ENCODE data around the gene NHLRC4. TPM values are rescaled to one million over a fixed set of nuclear protein-coding genes. Genes with fewer than 3 reads are reported as not detected.

The NHLRC4 gene
- total RNA-seq, 2 experiments from 2014 or later = 0.60 to 0.67 TPM

DNA sequence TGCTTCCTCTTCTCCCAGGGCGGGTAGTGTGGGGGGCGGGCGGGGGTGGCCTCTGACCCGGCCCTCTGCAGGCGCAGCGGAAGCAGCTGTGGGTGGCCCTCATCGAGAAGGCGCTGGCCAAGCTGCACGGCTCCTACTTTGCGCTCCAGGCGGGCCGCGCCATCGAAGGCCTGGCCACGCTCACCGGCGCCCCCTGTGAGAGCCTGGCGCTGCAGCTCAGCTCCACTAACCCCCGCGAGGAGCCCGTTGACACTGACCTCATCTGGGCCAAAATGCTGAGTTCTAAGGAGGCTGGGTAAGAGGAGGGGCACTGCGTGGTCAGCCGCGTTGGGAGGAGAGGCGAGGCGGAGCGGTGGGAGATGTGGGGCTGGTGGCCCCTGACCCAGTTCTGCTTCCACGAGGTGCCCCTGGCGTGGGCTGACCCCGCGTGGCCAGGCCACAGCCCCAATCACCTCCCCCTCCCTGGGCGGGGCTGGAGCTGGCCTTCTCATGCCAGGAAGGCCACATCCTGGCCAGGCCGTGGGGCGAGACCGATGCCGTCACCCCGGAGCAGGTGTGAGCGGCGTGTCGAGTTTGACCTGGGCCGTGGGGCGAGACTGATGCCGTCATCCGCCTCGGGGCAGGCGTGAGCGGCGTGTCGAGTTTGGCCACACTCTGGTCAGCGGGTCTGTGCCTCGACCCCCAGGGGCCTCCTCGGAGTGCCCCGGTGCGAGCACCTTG is 17.1 kb upstream of the NHLRC4 start:
- no peak for DNase-seq
- Mint-ChIP-seq H3K9me3 (no peaks in the 10 kb centered on the region), H3K27me3 (ENCODE audit: low read depth) (no peaks in the 10 kb centered on the region), H3K4me3 (no peak overlapping the region), H3K36me3 (ENCODE audit: low read depth) (peaks cover 3% of the 10 kb centered on the region), H3K27ac (no peak overlapping the region), H3K4me1 (ENCODE audit: low read depth) (peaks cover 2% of the 10 kb centered on the region)
- intact Hi-C loops (cut with micrococcal nuclease) = no loop called here
- CTCF ChIA-PET = no interaction called here

DNA sequence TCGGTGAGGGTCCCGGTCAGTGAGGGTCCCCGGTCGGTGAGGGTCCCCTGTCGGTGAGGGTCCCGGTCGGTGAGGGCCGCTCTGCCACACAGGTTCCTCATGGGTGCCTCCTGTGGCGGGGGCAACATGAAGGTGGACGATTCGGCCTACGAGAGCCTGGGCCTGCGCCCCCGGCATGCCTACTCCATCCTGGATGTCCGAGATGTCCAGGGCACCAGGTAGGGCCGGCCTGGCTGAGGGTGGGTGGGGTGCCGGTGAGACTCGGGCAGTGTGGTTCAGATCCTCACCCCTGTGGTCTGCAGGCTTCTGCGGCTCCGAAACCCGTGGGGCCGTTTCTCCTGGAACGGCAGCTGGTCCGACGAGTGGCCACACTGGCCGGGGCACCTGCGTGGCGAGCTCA is 15.6 kb upstream of the NHLRC4 start:
- CTCF ChIA-PET = no interaction called here
- no peak for DNase-seq
- no peak overlapping the region for H3K27ac Mint-ChIP-seq
- H3K36me3 Mint-ChIP-seq (ENCODE audit: low read depth) = peaks cover 3% of the 10 kb centered on the region
- no peak overlapping the region for H3K4me3 Mint-ChIP-seq
- H3K9me3 Mint-ChIP-seq = no peaks in the 10 kb centered on the region
- intact Hi-C loops (cut with micrococcal nuclease) = no loop called here
- no peaks in the 10 kb centered on the region for H3K27me3 Mint-ChIP-seq (ENCODE audit: low read depth)
- H3K4me1 Mint-ChIP-seq (ENCODE audit: low read depth) = no peaks in the 10 kb centered on the region

DNA sequence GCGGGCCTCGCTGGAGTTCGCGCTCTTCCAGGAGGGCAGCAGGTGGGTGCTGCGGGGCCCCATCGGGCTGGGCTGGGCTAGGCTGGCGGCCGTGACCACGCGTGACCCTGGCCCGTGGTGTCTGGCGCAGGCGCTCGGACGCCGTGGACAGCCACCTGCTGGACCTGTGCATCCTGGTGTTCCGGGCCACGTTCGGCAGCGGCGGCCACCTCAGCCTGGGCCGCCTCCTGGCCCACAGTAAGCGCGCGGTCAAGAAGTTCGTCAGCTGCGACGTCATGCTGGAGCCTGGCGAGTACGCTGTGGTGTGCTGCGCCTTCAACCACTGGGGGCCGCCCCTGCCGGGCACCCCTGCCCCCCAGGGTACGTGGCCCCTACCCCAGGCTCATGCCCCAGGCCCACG is 14.6 kb upstream of the NHLRC4 start:
- Mint-ChIP-seq H3K4me1 (ENCODE audit: low read depth) (no peaks in the 10 kb centered on the region), H3K36me3 (ENCODE audit: low read depth) (peaks cover 3% of the 10 kb centered on the region), H3K9me3 (no peaks in the 10 kb centered on the region), H3K4me3 (no peak overlapping the region), H3K27ac (no peak overlapping the region), H3K27me3 (ENCODE audit: low read depth) (no peaks in the 10 kb centered on the region)
- intact Hi-C loops (cut with micrococcal nuclease) = no loop called here
- CTCF ChIA-PET = no interaction called here
- DNase-seq = no peak

DNA sequence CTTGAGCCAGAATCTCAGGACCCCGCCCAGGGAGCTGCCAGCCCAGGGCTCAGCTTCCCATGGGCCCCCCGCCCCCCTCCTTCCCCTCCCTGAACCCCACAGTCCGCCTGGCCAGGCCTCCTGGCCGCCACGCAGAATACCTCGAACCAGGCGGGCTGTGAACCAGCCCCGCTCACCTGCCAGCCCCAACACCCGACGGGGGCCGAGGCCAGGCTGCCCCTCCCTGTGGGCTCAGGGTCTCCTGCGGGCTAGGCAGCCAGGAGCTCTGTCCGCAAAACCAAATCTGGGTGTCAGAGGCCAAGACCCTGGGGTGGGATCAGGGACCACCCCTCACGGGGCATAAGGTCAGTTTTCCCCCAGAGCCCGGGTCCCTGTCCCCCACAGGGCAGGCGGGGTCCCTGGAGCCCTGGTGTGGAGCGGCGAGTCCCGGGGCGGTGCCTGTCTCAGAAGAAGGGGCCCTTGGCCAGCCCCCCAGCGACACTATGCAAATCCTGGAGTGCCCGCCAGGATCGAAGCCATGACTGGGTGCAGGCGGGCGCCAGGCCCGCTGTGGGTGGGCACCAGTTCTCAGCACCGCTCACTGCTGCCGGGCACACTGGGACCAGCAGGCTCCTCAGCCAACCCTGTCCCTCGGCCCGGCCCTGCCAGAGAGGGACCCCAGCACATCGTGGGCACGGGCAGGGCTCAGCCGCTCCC is 13.1 kb upstream of the NHLRC4 start:
- Mint-ChIP-seq H3K4me3 (no peak overlapping the region), H3K4me1 (ENCODE audit: low read depth) (no peaks in the 10 kb centered on the region), H3K9me3 (no peaks in the 10 kb centered on the region), H3K36me3 (ENCODE audit: low read depth) (peaks cover 3% of the 10 kb centered on the region), H3K27ac (no peak overlapping the region), H3K27me3 (ENCODE audit: low read depth) (peaks cover 2% of the 10 kb centered on the region)
- no peak for DNase-seq
- intact Hi-C loops (cut with micrococcal nuclease) = no loop called here
- CTCF ChIA-PET = no interaction called here

DNA sequence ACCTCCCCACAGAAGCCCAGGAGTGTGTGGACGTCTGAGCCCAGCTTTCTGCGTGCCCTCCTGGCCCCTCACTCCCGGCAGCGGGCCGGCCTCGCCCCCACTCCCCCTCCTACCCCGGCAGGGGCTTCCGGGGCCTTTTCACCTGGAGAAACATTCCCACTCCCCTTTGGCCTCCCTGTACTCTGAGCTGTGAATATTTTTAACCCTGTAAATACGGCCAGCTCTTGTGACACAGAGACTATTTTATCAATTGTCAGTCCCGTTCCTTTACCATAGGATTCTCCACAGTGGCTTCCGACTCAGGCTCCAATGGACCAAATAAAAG is 12.5 kb upstream of the NHLRC4 start:
- Mint-ChIP-seq H3K9me3 (no peaks in the 10 kb centered on the region), H3K4me3 (no peak overlapping the region)

DNA sequence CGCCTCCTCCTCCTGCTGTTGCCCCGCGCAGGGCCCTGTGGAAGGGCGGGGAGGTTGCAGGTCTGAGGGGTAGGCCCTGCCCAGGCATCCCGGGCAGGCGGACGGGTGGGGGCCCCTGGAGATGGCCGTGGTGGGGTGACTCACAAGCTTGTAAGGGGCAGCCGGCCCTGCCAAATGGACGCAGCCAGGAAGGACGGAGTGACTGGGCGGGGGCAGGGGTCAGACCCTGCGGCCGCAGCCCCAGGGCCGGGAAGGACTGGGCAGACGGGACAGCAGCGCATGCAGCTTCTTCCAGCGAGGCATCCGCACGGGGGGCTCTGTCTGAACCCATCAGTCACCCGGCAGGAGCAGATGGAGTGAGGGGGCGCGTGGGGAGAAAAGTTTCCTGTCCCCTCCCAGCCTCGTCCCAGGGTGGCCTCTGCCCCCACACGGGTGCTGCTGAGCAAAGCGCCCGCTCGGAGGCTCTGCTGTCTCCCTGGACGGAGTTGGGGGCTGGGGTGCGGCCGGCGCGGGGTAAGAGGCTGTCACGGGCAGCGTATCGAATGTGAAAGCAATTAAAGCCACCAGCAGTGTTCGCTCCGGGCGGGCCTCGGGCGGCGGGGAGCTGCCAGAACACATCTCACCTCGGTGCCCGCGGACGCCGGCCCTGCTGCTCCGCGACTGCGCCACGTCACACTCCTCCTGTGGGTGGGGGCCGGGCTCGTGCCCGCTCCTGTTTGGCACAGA is 12.0 kb upstream of the NHLRC4 start:
- Mint-ChIP-seq H3K27me3 (ENCODE audit: low read depth) (peaks cover 2% of the 10 kb centered on the region), H3K36me3 (ENCODE audit: low read depth) (peaks cover 3% of the 10 kb centered on the region), H3K27ac (no peak overlapping the region)

More for the DNA sequence above, 12.5 kb upstream of the NHLRC4 start:
- Mint-ChIP-seq H3K4me1 (ENCODE audit: low read depth) (no peaks in the 10 kb centered on the region), H3K27me3 (ENCODE audit: low read depth) (peaks cover 2% of the 10 kb centered on the region), H3K27ac (no peak overlapping the region), H3K36me3 (ENCODE audit: low read depth) (peaks cover 3% of the 10 kb centered on the region)
- intact Hi-C loops (cut with micrococcal nuclease) = no loop called here
- CTCF ChIA-PET = no interaction called here
- DNase-seq = no peak

DNA sequence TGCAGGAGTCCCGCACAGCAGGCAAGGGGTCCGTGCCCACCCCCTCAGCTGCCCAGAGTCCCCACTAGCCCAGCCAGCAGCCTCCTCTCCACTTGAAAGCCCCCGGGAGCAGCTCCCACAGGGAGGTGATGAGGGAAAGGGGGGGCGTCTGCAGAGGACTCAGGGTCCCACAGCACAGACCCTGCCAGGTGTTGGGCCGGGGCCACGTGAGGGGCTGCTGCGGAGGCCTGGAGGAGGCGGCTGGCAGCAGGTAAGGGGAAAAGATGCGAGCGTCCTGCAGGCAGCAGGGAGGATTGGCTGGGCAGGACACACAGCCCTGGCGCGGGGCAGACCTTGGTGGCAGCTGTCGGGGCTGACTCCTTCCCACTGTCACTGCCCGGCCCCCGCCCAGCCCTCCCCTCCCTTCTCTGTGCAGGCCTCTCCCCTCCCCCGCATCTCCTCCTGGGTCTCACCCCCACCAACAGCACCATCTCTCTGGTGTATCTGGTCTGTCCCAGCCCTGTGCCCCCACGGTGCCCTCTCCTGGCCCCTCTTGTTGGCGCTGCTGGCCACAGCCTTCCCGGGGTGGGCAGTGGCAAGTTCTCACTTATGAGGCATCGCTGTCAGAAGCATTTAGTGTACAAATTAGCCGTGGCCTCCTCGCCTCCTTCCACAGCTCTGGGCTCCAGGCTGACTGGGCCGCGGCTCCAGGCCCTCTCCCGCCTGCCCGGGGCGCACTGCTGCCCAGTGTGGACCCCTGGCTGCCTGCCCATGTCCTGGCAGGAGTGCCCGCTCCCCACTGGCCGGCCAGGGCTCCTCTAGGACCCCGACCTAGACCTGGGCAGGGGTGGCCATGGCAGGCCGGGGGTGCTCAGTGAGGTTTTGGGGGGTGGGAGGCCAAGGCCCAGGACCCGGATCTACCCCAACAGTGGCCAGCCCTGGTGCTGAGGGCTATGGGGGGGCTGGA is 11.0 kb upstream of the NHLRC4 start:
- no peak overlapping the region for H3K27ac Mint-ChIP-seq
- peaks cover 3% of the 10 kb centered on the region for H3K36me3 Mint-ChIP-seq (ENCODE audit: low read depth)
- H3K27me3 Mint-ChIP-seq (ENCODE audit: low read depth) = peaks cover 2% of the 10 kb centered on the region
- DNase-seq = no peak
- H3K4me3 Mint-ChIP-seq = no peak overlapping the region
- CTCF ChIA-PET = no interaction called here
- no peaks in the 10 kb centered on the region for H3K4me1 Mint-ChIP-seq (ENCODE audit: low read depth)
- intact Hi-C loops (cut with micrococcal nuclease) = no loop called here
- no peaks in the 10 kb centered on the region for H3K9me3 Mint-ChIP-seq

More for the DNA sequence above, 12.0 kb upstream of the NHLRC4 start:
- Mint-ChIP-seq H3K4me3 (no peak overlapping the region), H3K9me3 (no peaks in the 10 kb centered on the region), H3K4me1 (ENCODE audit: low read depth) (no peaks in the 10 kb centered on the region)
- intact Hi-C loops (cut with micrococcal nuclease) = no loop called here
- DNase-seq = no peak
- CTCF ChIA-PET = no interaction called here

DNA sequence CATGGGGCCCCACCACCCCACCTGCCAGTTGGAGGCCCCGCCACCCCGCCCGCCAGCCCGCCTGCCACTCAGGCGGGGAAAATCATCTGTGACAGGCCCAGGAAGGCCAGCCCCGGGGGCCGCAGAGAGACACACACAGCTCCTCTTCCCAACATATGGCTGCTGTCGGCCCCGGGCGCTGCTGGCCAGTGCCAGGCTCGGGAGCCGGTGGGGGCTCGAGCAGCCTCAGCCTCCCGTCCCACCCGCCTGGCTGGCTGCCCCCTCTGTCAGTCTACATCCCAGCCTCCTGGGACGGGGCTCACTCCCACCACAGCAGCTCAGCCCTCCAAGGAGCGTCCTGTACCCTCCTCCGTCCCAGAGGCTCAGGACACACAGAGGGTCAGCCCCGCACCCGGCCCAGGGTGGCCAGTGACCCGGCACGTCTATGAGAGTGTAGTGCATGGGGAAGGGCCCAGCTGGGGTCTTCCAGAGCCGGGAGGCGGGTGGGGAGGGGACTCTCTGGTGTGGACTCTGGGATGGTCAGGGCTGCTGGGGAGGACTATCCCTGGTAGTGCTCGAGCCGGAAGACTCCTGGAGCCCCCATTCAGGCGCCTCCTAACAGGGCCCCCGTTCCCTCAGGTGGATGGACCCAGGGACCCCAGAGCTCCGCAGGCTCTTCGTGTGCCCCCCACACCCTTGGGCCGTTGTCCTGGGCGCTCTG is 10.2 kb upstream of the NHLRC4 start:
- intact Hi-C loops (cut with micrococcal nuclease) = no loop called here
- Mint-ChIP-seq H3K4me3 (no peak overlapping the region), H3K27ac (no peak overlapping the region), H3K9me3 (no peaks in the 10 kb centered on the region), H3K36me3 (ENCODE audit: low read depth) (peaks cover 3% of the 10 kb centered on the region), H3K4me1 (ENCODE audit: low read depth) (no peaks in the 10 kb centered on the region), H3K27me3 (ENCODE audit: low read depth) (peaks cover 2% of the 10 kb centered on the region)
- no peak for DNase-seq
- CTCF ChIA-PET = no interaction called here

DNA sequence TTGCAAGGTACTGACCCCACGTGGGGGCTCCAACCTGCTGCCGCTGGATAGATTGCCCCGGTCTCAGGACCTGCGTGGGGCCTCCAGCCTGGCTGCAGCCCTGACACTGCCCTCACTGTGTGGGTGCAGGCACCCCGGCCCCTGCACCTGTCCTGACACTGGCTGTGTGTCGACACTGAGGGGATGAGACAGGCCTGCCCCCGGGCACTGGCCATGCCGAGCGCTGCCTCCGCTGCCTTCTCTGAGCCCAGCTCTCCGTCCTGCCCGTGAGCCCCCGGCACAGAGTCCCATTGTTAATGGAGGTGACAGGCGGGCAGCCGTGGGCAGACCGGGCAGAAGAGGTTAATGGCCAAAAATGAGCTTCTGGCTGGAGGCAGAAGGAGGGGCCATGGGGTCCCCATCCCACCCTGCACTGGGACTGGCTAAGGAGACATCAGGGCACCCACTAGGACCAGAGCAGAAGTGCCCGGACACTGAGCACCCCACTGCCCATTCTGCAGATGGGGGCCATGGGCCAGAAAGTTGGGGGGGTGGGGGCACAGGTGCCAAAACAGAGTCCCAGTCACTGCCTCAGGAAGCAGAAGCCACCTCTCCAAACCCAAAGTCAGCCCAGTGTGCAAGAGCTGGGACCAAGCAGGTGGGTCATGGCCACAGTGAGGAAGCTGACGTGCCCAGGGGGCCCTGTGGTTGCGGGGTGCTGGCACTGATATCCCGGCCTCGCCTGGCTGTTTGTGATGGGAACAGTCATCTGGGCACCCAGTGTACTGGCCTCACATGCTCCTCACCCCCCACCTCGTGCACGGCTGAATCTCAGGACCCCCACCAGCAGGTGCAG is 9.1 kb upstream of the NHLRC4 start:
- peaks cover 2% of the 10 kb centered on the region for H3K27me3 Mint-ChIP-seq (ENCODE audit: low read depth)
- H3K4me3 Mint-ChIP-seq = no peak overlapping the region
- no peaks in the 10 kb centered on the region for H3K4me1 Mint-ChIP-seq (ENCODE audit: low read depth)
- intact Hi-C loops (cut with micrococcal nuclease) = no loop called here
- CTCF ChIA-PET = no interaction called here
- no peak for DNase-seq
- no peaks in the 10 kb centered on the region for H3K9me3 Mint-ChIP-seq
- H3K27ac Mint-ChIP-seq = no peak overlapping the region
- H3K36me3 Mint-ChIP-seq (ENCODE audit: low read depth) = peaks cover 3% of the 10 kb centered on the region

DNA sequence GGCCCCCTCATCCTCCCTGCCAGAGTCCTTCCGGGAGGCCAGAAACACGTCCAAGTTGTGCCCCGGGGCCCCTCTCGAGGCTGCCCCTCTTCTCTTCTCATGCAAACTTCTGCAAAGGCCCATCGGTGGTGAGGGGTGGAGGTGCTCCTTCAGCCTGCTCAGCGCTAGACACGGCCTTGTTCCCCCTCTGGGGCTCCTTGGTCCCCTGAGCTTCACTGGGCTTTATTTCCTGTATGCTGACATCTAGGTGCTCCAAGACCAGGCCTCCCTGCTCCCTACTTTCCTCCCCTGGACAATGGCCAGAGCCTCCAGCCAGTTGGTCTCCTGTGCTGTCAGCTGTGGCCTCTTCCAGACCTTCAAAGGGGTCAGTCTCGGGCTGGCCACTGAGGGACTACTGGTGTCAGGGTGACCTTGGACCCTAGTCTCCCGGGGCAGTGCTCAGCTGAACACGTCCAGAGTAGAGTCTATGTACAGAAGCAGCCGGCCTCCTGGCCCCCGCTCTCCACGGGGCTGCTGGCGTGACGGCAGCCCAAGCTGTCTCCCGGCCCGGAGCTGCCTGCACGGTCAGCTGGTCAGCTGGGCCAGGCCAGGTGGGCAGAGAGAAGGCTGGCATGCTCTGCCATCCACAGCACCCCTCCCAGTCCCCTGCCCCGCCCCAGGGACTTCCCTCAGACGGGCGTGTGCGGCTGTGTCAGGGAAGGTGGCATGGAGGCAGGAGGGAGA is 8.3 kb upstream of the NHLRC4 start:
- CTCF ChIA-PET = no interaction called here
- Mint-ChIP-seq H3K27ac (no peak overlapping the region), H3K36me3 (ENCODE audit: low read depth) (peaks cover 3% of the 10 kb centered on the region), H3K27me3 (ENCODE audit: low read depth) (peaks cover 2% of the 10 kb centered on the region), H3K4me3 (no peak overlapping the region), H3K9me3 (no peaks in the 10 kb centered on the region), H3K4me1 (ENCODE audit: low read depth) (no peaks in the 10 kb centered on the region)
- DNase-seq = no peak
- intact Hi-C loops (cut with micrococcal nuclease) = no loop called here

DNA sequence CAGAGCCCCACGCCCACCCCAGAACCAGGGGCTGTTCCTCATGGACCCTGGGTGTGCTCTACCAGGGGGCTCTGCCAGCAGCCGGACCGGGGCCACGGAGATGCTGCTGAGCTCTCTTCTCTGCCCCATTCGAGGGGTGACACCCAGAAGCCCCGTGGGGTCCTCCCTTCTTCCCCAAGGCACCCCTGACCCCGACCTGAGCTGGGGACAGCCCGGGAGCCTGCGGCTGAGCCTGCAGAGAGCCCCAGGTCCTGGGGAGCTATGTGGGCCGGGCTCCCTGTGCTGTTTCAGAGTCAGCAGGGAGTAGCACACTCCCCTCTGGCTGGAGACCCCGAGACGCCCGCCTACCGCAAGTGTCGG is 7.8 kb upstream of the NHLRC4 start:
- Mint-ChIP-seq H3K36me3 (ENCODE audit: low read depth) (peaks cover 3% of the 10 kb centered on the region), H3K4me3 (no peak overlapping the region), H3K9me3 (no peaks in the 10 kb centered on the region), H3K27ac (no peak overlapping the region), H3K4me1 (ENCODE audit: low read depth) (no peaks in the 10 kb centered on the region), H3K27me3 (ENCODE audit: low read depth) (peaks cover 2% of the 10 kb centered on the region)
- intact Hi-C loops (cut with micrococcal nuclease) = no loop called here
- DNase-seq = no peak
- CTCF ChIA-PET = no interaction called here

Data from activated naive CD4-positive, alpha-beta T cell treated with anti-CD3 and anti-CD28 coated beads for 36 hours (primary cell).